H1 (cell line): ENCODE results near the gene SKAP1. TPM values are rescaled to one million over a fixed set of nuclear protein-coding genes. Genes with fewer than 3 reads are reported as not detected.

Source experiments
- CTCF ChIA-PET: fragments of 300-600 bp; sonication (Branson Sonifier 250); formaldehyde crosslinking; loops from one replicate; lab custom pipeline; 2021; ENCODE audit not compliant: partially characterized antibody; lab: Charles Lee
- POLR2A ChIA-PET: fragments of 300-600 bp; sonication (Branson Sonifier 250); formaldehyde crosslinking; loops from one replicate; lab custom pipeline; 2021; ENCODE audit warnings: inconsistent platforms; ENCODE audit not compliant: partially characterized antibody; lab: Charles Lee
- DNase-seq, 2 experiments: peaks; one replicate each; pipeline versions ENCODE4 v3.0.0 to v3.0.0-alpha.2; 2010 to 2022; ENCODE audit warnings: low spot score in 2 of 2, low read depth in 1 of 2, mixed read lengths in 1 of 2
- FAIRE-seq: peaks from 2 replicates; lab custom pipeline; 2011; peaks lifted over from hg19 to GRCh38; lab: Jason Lieb, UNC
- H2AFZ ChIP-seq: 2 replicates; pipeline ENCODE4 v1.8.1; 2012; ENCODE audit warnings: low read length, inconsistent platforms
- H2AK5ac ChIP-seq: 2 replicates; pipeline ENCODE4 v1.6.1; 2013; ENCODE audit warnings: low read depth, low read length
- H2BK120ac ChIP-seq: replicated peaks from 2 replicates; pipeline ENCODE3; 2013; ENCODE audit warnings: low read depth, low read length, inconsistent platforms
- H2BK12ac ChIP-seq: 2 replicates; pipeline ENCODE4 v1.6.1; 2013; ENCODE audit warnings: low read depth, low read length
- H2BK15ac ChIP-seq: 2 replicates; pipeline ENCODE4 v1.6.1; 2013; ENCODE audit warnings: low read length
- H2BK20ac ChIP-seq: 2 replicates; pipeline ENCODE4 v1.6.1; 2013; ENCODE audit warnings: low read length
- H2BK5ac ChIP-seq: 2 replicates; pipeline ENCODE4 v1.6.1; 2013; ENCODE audit warnings: low read depth, low read length
- H3K14ac ChIP-seq: 2 replicates; pipeline ENCODE4 v1.6.1; 2013; ENCODE audit warnings: inconsistent platforms; ENCODE audit not compliant: insufficient read length
- H3K18ac ChIP-seq: 2 replicates; pipeline ENCODE4 v1.6.1; 2013; ENCODE audit warnings: low read length; ENCODE audit errors: extremely low read depth
- H3K23ac ChIP-seq: 2 replicates; pipeline ENCODE4 v1.6.1; 2013; ENCODE audit warnings: inconsistent platforms; ENCODE audit not compliant: insufficient read length
- H3K23me2 ChIP-seq: 2 replicates; pipeline ENCODE4 v1.6.1; 2013; ENCODE audit warnings: low read depth, low read length
- H3K27ac ChIP-seq: 2 replicates; pipeline ENCODE4 v1.6.1; 2011; ENCODE audit warnings: low read depth, low read length, inconsistent platforms
- H3K27me3 ChIP-seq, 4 experiments: replicated peaks in 1 of 4; 1 replicate in 1 of 4; 2 replicates in 3 of 4; pipeline versions ENCODE4 v1.6.1 to v1.8.1; 2011 to 2013; ENCODE audit warnings: low read length in 3 of 4, mild to moderate bottlenecking in 3 of 4, inconsistent platforms in 2 of 4, mixed read lengths in 2 of 4, moderate library complexity in 1 of 4; ENCODE audit not compliant: control insufficient read depth in 3 of 4, insufficient read depth in 3 of 4; ENCODE audit errors: extremely low read depth in 1 of 4
- H3K36me3 ChIP-seq, 4 experiments: 2 replicates each; pipeline versions ENCODE4 v1.6.1 to v1.8.1; 2011 to 2013; ENCODE audit warnings: mild to moderate bottlenecking in 4 of 4, low read length in 3 of 4, moderate library complexity in 2 of 4, control low read depth in 1 of 4, inconsistent platforms in 1 of 4; ENCODE audit not compliant: insufficient read depth in 4 of 4, control insufficient read depth in 2 of 4
- H3K4ac ChIP-seq: replicated peaks from 2 replicates; pipeline ENCODE3; 2013; ENCODE audit warnings: low read length, low read depth, mixed read lengths, inconsistent platforms; ENCODE audit not compliant: insufficient read length
- H3K4me1 ChIP-seq, 4 experiments: replicated peaks in 1 of 4; 1 replicate in 1 of 4; 2 replicates in 3 of 4; pipeline versions ENCODE4 v1.6.1 to v1.8.1; 2011 to 2013; ENCODE audit warnings: low read length in 3 of 4, inconsistent platforms in 2 of 4, mixed read lengths in 1 of 4; ENCODE audit not compliant: insufficient read depth in 4 of 4, control insufficient read depth in 3 of 4
- H3K4me2 ChIP-seq, 2 experiments: 2 replicates each; pipeline versions ENCODE4 v1.6.1 to v1.8.1; 2011 to 2013; ENCODE audit warnings: low read depth in 2 of 2, low read length in 2 of 2, control low read depth in 1 of 2, inconsistent platforms in 1 of 2, mild to moderate bottlenecking in 1 of 2; ENCODE audit not compliant: insufficient read depth in 1 of 2
- H3K4me3 ChIP-seq, 4 experiments: fragments of 200-600, 300-600 bp in 1 of 4; sonication (generic), shearing (Covaris generic), sonication (Bioruptor Twin) in 1 of 4; 2 replicates each; pipeline versions ENCODE4 v1.5.1 to v1.8.1; 2011 to 2016; ENCODE audit warnings: low read length in 4 of 4, low read depth in 3 of 4, control low read depth in 2 of 4, inconsistent platforms in 2 of 4, mild to moderate bottlenecking in 2 of 4, mixed read lengths in 1 of 4, moderate library complexity in 1 of 4; ENCODE audit not compliant: insufficient read depth in 2 of 4; ENCODE audit errors: extremely low read depth in 1 of 4
- H3K56ac ChIP-seq: replicated peaks from 2 replicates; pipeline ENCODE3; 2013; ENCODE audit warnings: low read depth, mild to moderate bottlenecking, mixed read lengths, low read length, inconsistent platforms; ENCODE audit not compliant: insufficient read length
- H3K79me1 ChIP-seq: 2 replicates; pipeline ENCODE4 v1.6.1; 2013; ENCODE audit warnings: low read depth, low read length, control low read depth
- H3K79me2 ChIP-seq, 2 experiments: 2 replicates each; pipeline versions ENCODE4 v1.6.1 to v1.8.1; 2012 to 2013; ENCODE audit warnings: low read length in 2 of 2, mild to moderate bottlenecking in 2 of 2, inconsistent platforms in 1 of 2; ENCODE audit not compliant: insufficient read depth in 2 of 2, control insufficient read depth in 1 of 2
- H3K9ac ChIP-seq, 4 experiments: replicated peaks in 1 of 4; 1 replicate in 1 of 4; 2 replicates in 3 of 4; pipeline versions ENCODE4 v1.6.1 to v1.8.1; 2011 to 2013; ENCODE audit warnings: low read depth in 3 of 4, low read length in 3 of 4, control low read depth in 2 of 4, mild to moderate bottlenecking in 2 of 4, moderate library complexity in 2 of 4, inconsistent platforms in 1 of 4; ENCODE audit errors: extremely low read depth in 1 of 4
- H3K9me3 ChIP-seq, 2 experiments: 2 replicates each; pipeline versions ENCODE4 v1.6.1 to v1.8.1; 2012 to 2013; ENCODE audit warnings: mild to moderate bottlenecking in 2 of 2, moderate library complexity in 2 of 2, control low read depth in 1 of 2, inconsistent platforms in 1 of 2, low read depth in 1 of 2, low read length in 1 of 2, mixed read lengths in 1 of 2; ENCODE audit not compliant: insufficient read depth in 2 of 2
- H4K20me1 ChIP-seq, 2 experiments: replicated peaks in 1 of 2; 2 replicates each; pipeline versions ENCODE3 to v1.8.1; 2011 to 2013; ENCODE audit warnings: inconsistent platforms in 2 of 2, low read length in 2 of 2, mild to moderate bottlenecking in 1 of 2; ENCODE audit not compliant: insufficient read depth in 2 of 2, control insufficient read depth in 1 of 2
- H4K5ac ChIP-seq: 2 replicates; pipeline ENCODE4 v1.6.1; 2013; ENCODE audit warnings: low read length, low read depth, mixed read lengths, inconsistent platforms; ENCODE audit not compliant: insufficient read length
- H4K8ac ChIP-seq: 2 replicates; pipeline ENCODE4 v1.8.0; 2013; ENCODE audit warnings: mild to moderate bottlenecking, moderate library complexity, low read length, inconsistent platforms; ENCODE audit not compliant: insufficient read depth; ENCODE audit errors: extremely low read depth
- H4K91ac ChIP-seq: replicated peaks from 2 replicates; pipeline ENCODE3; 2013; ENCODE audit warnings: low read length, mixed read lengths, inconsistent platforms; ENCODE audit not compliant: insufficient read length
- SIRT6 ChIP-seq: IDR thresholded peaks from one replicate; pipeline ENCODE4 v1.7.1; 2012; ENCODE audit warnings: low read length, inconsistent platforms
- SIX5 ChIP-seq: IDR thresholded peaks from 2 replicates; pipeline ENCODE4 v1.6.1; 2011; ENCODE audit warnings: mild to moderate bottlenecking, low read depth, low read length
- SRF ChIP-seq: IDR thresholded peaks from 2 replicates; pipeline ENCODE4 v1.6.1; 2011; ENCODE audit warnings: mild to moderate bottlenecking, low read depth, low read length, moderate library complexity
- WGBS, 2 experiments: shearing (Covaris generic) in 1 of 2; methylation state at CpG; one replicate each; pipeline versions ENCODE4 v1.1.6 to v1.1.7; 2013 to 2015; ENCODE audit warnings: low lambda C conversion rate in 2 of 2, mixed read lengths in 2 of 2, inconsistent platforms in 1 of 2, low coverage in 1 of 2, missing lambda C conversion rate in 1 of 2; ENCODE audit not compliant: insufficient replicate concordance in 2 of 2, insufficient coverage in 1 of 2, insufficient read length in 1 of 2; ENCODE audit errors: extremely low coverage in 1 of 2, missing lambda C conversion rate in 1 of 2; 5-methylcytosine and 5-hydroxymethylcytosine counted together
- polyA plus RNA-seq, 7 experiments: library from polyadenylated mRNA; depleted of rRNA in 3 of 7; stranded (reverse) in 5 of 7; unstranded in 2 of 7; fragments of >200 nt in 5 of 7; fragments of 200-250 nt in 2 of 7; gene quantifications; 1 replicate in 5 of 7; 2 replicates in 1 of 7; 4 replicates in 1 of 7; pipeline versions ENCODE4 v1.2.1 to v1.2.3, GENCODE V29; 2011 to 2013; ENCODE audit warnings: missing spikeins in 2 of 7, mixed read lengths in 2 of 7
- total RNA-seq: library from RNA; stranded (reverse); fragmentation: NEBNext Ultra II Directional; extraction: Animal tissue kit (Norgen Biotek cat#: 25700); gene quantifications from 2 replicates; pipeline ENCODE4 v1.2.1, GENCODE V29; 2021

Gene SKAP1
- total and polyA plus RNA-seq, 2 of the 8 experiments (the other 6 are each of a cell fraction or from before 2014, with no cell fraction given): not detected

DNA sequence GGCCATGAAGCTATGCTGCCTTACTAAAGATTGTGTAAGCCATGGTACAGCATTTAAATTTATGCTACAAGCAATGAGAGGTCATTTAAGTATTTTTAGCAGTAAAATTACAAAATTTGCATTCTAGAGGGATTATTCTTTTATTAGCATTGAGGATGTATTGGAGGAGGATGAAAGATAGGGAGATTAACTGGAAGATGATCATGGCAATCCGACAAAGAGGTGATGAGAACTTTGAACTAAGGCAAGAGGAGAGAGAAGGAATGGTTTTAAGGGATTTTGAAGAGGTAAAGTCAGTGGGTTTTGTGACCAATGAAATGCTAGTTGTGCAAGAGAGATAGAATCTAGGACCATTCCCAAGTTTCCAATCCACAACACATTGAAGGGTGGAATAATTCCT lies 192.6 kb downstream of the SKAP1 start:
- Histone ChIP-seq H2AK5ac (no peak overlapping the region), H3K18ac (no peak overlapping the region), H2BK20ac (no peak overlapping the region), H4K8ac (no peak overlapping the region), H2BK15ac (no peak overlapping the region), H3K4me1 (peaks cover 0 to 8% (median 0%) of the 10 kb centered on the region in 4 experiments; a peak in 1 of 7 replicates), H3K27ac (no peak overlapping the region), H2AFZ (no peak overlapping the region), H3K36me3 (no peaks in the 10 kb centered on the region), H3K9ac (no peak overlapping the region), H2BK120ac (no peak overlapping the region), H3K14ac (no peak overlapping the region), H3K4ac (no peak overlapping the region), H4K20me1 (no peaks in the 10 kb centered on the region), H3K4me3 (no peak overlapping the region), H2BK5ac (no peak overlapping the region), H3K27me3 (no peaks in the 10 kb centered on the region), H3K23me2 (no peaks in the 10 kb centered on the region), H4K91ac (no peak overlapping the region), H3K79me1 (no peaks in the 10 kb centered on the region)
- WGBS, 2 experiments: 78% methylated on average over 1 of the region's 1 CpG; no CpG with 5 or more reads in 1 of the 2 experiments
- DNase-seq: no peak
- FAIRE-seq: no peak
- CTCF ChIA-PET: interaction anchor here (0.6 to 7.7 kb wide), 5 partner anchors 10 to 280 kb away, joined by 3 to 42 read pairs (median 4); no protein-coding TSS in a partner anchor
- POLR2A ChIA-PET: interaction anchor here (0.6 kb wide), 1 partner anchor 189 kb away, joined by 4 read pairs; no protein-coding TSS in a partner anchor
- TF ChIP-seq SIRT6: no peak
- TF ChIP-seq SRF: no peak
- no peak for TF ChIP-seq SIX5
- TF ChIP-seq, all 59 proteins: peak for 0
- Histone ChIP-seq H3K79me2 (no peaks in the 10 kb centered on the region), H3K9me3 (no peaks in the 10 kb centered on the region), H3K56ac (no peak overlapping the region), H2BK12ac (no peak overlapping the region), H3K4me2 (no peak overlapping the region), H3K23ac (no peak overlapping the region), H4K5ac (no peak overlapping the region)
